ENCODE results near the gene GMEB2.
"Not testable (repeated sequence)": the region's sequence is repeated elsewhere in the genome, so short reads cannot be mapped to it uniquely, and the experiment has no call there.

Gene GMEB2

GRCh38 chr20:63636752-63637628, 10.1 kb upstream of the GMEB2 start:
- DNase-seq: peak; percentile 69

DNA sequence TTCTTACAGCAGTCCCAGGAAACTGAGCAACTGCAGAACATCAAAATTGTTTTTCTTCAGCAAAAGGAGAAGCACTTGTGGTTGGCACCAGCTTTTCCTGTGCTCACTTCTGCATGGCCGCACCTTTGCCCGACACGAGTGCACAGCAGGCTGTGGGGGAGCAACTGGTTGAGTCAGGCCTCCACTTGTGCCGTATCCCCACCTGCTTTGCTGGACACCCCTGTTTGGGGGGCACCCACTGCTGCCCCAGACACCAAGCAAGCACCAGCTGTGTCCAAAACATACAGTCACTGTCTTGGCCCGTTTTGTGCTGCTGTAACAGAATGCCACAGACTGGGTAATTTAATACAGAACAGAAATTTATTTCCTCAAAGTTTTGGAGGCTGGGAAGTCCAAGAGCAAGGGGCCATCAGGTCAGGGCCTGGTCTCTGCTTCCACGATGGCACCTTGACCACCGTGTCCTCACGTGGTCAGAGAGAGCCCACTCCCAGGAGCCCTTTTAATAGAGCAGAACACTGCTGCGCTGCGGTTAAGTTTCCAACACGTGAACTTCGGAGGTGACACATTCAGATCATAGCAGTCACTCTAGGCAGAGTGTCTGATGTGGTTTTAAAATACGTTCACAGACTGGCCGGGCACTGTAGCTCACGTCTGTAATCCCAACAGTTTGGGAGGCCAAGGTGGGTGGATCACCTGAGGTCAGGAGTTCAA, 8.7 kb upstream of the GMEB2 start:
- DNase-seq: no peak

DNA sequence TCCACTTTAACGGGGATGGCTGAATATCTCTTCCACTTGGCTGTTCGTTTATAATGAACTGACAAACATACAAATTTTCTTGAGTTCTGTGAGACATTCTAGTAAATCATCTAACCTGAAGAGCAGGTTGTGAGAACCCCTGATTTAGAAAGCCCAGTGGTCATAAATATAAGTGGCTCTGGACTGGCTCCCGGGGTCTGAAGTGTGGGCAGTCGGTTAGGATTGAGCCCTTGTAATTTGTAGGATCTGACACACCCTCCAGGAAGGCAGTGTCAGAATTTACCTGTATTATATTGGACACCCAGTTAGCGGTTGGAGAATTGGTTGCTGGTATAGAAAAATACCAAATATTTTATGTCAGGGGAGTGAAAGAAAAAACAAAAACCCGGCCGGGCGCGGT, 6.8 kb upstream of the GMEB2 start:
- no peak for DNase-seq

DNA sequence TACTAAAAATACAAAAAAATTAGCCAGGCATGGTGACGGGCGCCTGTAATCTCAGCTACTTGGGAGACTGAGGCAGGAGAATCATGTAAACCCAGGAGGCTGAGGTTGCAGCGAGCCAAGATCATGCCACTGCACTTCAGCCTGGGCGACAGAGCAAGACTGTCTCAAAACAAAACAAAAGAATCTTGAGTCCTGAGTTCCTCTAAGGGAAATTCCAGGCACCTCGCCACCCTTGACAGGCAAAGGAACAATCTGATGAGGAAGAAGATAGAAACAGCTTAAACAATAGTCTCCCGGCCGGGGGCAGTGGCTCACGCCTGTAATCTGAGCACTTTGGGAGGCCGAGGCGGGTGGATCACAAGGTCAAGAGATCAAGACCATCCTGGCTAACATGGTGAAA, 4.5 kb upstream of the GMEB2 start:
- DNase-seq: not testable (repeated sequence)

DNA sequence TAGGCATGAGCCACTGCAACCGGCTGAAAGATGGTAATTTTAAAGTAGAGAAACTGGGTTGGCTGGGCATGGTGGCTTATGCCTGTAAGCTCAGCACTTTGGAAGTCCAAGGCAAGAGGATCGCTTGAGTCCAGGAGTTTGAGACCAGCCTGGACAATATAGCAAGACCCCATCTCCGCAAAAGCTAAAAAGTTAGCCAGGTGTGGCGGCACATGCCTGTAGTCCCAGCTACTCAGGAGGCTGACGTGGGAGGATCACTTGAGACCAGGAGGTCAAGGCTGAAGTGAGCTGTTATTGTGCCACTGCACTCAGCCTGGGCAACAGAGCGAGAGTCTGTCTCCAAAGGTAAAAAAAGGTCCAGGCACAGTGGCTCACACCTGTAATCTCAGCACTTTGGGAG, 4.1 kb upstream of the GMEB2 start:
- DNase-seq: not testable (repeated sequence)

DNA sequence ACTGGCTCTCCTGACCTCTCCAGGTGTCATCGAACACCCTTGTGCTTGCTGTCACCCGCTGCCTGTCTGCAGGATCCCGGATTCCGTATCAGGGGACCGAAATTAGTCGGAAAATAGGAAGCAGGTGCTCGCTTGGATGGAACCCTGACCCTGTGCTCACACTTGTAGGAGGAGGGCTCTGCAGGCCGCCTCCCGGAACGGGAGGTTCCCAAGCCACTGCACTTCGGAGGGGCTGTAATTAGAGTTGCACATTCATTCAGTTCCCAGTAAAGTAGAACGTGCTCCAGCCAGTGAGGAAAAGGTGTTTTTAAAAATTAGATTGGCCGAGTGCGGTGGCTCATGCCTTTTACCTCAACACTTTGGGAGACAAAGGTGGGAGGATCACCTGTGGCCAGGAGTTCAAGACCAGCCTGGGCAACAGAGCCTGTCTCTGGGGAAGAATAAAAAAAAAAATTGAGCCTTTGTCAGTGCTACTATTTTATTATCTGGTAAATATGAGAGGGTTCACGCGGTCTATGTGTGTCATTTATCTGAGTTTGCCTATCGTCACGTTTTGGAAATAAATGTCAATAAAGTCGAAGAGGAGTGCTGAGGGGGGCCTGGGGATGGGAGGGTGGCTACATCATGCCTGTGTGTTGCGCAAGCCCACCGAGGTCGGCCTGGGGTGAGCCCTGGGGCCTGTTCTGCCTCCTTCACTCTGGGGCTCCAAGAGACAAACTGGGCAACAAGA, 1.5 kb upstream of the GMEB2 start:
- peak; percentile 40 for DNase-seq

GRCh38 chr20:63627751-63628245, 897 bp upstream of the GMEB2 start:
- no peak for DNase-seq

DNA sequence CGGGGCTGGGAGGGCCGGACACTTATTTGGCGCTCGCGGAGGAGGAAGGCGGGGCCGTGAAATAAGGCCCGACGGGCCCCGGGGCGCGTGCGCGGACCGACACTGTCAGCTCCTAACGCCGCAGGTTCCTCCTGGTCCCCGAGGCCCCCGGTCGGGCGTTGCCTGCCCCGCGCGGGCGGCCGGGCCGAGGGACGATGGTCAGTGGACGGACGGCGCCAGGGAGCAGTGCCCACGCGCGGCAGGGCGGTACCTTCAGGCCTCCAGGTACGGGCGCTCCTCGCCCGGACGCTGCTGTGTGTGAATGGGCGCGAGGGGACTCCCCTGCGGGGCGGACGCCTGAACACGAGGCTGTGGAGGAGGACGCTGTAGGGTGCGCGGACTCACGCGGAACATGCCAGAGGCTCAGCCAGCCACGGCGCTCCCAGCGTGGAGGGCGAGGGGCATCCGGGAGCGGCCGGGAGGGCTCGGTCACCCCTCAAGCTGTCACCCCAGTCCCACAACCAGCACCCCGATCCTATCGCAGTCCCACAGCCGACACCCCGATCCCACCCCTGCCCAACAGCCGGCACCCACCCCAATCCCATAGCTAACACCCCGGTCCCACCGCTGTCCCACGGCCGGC, 339 bp upstream of the GMEB2 start:
- peak; percentile 97 for DNase-seq

DNA sequence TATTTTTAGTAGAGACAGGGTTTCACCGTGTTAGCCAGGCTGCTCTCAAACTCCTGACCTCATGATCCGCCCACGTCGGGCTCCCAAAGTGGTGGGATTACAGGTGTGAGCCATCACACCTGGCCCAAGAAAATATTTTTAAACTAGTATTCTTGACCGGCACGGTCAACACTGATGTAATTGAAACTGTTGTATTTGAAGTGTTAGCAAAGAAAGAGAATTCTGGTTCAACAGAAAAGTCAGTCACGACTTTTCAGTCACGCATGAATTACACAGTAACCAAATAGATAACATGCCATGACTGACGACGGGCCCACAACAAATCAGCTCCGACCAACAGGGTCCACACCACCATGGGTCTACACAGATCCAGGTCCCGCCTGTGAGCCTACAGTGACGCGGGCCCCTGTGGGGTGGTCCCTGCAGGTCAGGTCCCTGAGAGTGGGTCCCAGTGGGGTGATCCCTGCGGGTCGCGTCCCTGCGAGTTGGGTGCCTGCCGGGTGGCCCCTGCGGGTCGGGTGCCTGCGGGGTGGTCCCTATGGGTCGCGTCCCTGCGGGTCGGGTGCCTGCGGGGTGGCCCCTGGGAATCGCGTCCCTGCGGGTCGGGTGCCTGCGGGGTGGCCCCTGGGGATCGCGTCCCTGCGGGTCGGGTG, 1.0 kb downstream of the GMEB2 start:
- DNase-seq: peak; percentile 40

DNA sequence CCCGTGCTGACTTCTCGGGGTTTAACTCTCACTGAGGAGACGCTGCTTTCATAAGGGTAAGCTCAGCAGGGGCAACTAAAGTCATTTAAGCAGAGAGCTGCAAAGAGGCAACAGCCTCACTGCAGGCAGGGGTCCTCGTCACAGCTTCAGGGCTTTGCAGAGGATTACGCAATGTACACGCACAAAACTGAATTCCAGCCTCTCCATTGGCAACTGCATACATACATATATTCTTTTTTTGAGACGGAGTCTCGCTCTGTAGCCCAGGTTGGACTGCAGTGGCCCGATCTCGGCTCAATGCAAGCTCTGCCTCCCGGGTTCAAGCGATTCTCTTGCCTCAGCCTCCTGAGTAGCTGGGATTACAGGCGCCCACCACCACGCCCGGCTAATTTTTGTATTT, 2.4 kb downstream of the GMEB2 start:
- DNase-seq: no peak

DNA sequence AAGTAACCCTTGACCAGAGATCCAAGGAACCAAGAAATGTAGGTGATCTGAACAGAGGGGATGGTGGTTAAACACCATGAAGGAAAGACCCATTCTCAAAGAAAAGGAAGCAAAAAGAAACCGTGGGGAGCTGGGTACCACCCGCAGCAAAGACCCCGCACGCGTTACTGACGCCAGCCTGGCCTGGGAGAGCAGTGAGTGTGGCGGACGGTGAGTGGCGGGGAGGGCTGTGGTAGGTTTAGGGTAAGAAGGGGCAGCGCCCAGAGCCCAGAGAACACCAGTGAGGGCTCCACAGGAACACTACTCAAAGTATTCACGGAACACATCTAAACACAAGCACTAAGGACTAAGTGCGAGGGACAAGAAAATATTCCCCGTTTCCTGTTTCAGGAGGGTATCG, 4.2 kb downstream of the GMEB2 start:
- DNase-seq: no peak

DNA sequence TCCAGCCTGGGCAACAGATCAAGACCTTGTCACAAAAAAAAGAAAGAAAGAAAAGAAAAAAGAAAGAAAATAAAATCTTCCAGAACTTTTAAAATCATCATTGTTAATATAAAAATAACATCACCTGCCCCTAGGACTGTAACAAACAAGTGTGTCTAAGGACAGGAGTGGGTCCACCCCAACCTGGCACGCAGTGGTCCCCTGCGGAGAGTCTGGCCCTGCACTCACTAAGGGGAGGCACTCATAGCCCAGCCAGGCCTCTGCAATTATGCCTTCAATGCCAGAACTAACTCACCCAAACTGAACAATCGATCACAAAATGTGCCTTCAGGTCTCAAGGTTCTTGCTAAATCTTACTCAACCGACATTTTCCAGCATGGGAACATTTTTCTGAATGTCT, 4.8 kb downstream of the GMEB2 start:
- no peak for DNase-seq

DNA sequence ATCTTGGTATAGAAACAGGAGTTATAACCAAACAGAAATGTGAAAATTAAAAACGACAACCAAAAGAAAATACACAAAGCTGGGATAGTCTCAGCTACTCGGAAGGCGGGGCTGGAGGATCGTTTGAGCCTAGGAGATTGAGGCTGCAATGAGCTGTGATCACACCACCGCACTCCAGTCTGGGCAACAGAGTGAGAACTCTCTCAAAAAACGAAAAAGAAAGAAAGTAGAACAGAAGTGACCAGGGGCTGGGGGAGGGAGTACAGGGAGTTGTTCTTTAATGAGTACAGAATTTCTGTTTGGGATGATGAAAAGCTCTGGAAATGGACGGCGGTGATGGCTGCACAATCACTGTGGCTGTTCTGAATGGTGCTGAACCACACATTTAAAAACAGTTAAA, 5.9 kb downstream of the GMEB2 start:
- no peak for DNase-seq

GRCh38 chr20:63619505-63619904, 7.4 kb downstream of the GMEB2 start:
- DNase-seq: no peak

GRCh38 chr20:63619086-63619485, 7.8 kb downstream of the GMEB2 start:
- no peak for DNase-seq

DNA sequence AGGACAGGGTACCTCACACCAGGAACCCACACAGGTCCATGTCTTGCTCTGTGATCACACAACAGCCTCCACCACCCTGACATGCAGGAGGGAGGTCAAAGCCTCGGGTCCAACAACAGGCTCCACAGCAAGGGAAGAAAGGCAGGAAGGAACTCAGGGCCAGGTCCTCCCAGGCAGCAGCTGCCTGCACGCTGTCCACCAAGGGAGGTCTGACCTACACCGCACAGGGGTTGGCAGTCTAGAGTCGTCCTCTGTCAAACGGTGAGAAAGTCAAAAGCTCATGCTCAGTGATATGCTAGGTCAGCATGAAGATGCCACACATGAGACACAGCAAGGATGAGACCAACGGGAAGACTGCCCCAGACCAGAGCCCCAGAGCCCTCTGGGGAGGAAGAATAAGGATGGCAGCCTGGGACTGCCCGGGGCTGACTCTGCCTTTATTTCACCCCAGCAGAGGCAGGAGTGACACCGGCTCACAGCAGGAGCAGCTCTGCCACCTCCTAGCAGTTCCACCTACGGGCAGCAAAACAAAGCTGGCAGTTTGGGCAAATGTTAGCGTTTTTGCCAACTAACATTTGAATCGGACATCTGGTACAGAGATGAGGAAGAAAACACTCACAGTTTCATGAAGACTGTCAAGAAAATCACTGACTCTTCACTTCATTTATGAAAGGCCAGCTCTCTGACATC, 8.5 kb downstream of the GMEB2 start:
- DNase-seq: no peak

DNA sequence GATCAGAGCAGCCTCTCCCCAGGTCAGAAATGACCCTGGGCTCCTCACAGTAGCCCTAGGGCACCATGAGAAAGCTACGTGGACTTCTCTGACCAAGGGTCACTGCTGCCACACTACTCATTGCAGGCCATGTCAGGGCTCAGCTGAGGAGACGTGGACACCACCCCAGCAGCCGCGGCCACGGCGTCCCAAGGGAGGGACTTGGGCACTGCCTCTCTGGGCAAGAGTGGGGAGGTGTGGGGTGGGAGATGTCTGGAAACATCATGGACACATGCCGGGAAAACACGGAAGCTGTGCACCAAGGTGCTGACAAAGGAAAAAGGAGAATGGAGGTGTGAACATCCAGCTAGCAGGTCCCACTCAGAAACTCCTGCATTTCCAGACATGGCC, 9.0 kb downstream of the GMEB2 start:
- DNase-seq: no peak

DNA sequence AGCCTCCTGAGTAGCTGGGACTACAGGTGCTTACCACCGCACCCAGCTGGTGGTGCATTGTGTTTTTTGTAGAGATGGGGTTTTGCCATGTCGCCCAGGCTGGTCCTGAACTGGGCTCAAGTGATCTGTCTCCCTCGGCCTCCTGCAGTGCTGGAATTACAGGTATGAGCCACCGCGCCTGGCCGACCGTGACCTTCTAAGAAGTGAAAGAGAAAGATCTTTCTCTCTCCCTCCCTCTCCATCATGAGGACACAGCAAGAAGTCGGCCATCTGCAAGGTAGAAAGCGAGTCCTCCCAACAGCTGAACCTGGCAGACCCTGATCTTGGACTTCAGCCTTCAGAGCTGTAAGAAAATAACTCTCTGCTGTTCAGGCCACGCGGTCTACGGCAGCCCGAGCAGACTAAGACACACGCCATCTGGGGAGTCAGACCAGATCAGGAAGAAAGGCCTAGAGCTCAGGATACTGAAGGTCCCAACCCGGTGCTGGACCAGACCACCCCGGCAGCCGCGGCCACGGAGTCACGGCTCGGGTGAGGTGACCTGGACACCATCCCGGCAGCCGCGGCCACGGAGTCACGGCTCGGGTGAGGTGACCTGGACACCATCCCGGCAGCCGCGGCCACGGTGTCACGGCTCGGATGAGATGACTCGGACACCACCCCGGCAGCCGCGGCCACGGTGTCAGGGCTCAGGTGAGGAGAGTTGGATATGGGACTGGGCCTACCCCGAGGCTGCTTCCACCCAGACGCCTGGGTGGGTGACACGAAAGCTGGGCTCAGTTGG, 9.6 kb downstream of the GMEB2 start:
- no peak for DNase-seq

GRCh38 chr20:63613863-63614594, 12.9 kb downstream of the GMEB2 start:
- not testable (repeated sequence) for DNase-seq

DNA sequence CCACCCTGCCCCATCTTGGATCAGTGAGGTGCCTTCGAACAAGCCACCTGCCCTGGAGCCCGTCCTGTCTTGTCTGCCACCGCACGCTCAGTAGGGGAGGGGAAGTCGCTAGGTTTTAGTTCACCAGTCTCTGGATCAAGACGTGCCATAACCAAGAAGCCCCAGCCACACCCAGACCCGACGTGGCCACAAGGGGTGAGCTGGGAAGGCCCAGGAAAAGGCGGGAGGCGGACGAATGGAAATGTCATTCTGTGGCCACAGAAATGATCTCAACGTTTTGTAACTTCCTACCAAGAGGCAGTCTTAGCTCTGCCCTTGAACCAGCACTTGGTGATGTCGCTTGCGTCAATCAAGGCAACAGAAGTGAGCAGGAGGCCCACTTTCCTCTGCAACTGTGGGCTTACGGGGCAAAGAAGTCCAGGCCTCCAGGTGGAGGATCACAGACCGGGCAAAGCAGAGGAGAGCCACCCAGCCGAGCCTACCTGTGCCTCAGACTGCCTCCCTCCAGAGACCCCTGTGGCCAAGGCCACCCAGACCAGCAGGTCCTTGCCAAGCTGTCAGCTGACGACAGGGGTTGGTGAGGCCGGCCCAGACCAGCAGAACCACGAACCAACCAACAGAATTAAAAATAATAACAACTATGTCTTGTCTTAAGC, 14.5 kb downstream of the GMEB2 start:
- DNase-seq: no peak

Measured in retina (tissue), 1 donor.